Measurements from ENCODE around the gene HDDC2.

The HDDC2 gene, protein sequence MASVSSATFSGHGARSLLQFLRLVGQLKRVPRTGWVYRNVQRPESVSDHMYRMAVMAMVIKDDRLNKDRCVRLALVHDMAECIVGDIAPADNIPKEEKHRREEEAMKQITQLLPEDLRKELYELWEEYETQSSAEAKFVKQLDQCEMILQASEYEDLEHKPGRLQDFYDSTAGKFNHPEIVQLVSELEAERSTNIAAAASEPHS

DNA sequence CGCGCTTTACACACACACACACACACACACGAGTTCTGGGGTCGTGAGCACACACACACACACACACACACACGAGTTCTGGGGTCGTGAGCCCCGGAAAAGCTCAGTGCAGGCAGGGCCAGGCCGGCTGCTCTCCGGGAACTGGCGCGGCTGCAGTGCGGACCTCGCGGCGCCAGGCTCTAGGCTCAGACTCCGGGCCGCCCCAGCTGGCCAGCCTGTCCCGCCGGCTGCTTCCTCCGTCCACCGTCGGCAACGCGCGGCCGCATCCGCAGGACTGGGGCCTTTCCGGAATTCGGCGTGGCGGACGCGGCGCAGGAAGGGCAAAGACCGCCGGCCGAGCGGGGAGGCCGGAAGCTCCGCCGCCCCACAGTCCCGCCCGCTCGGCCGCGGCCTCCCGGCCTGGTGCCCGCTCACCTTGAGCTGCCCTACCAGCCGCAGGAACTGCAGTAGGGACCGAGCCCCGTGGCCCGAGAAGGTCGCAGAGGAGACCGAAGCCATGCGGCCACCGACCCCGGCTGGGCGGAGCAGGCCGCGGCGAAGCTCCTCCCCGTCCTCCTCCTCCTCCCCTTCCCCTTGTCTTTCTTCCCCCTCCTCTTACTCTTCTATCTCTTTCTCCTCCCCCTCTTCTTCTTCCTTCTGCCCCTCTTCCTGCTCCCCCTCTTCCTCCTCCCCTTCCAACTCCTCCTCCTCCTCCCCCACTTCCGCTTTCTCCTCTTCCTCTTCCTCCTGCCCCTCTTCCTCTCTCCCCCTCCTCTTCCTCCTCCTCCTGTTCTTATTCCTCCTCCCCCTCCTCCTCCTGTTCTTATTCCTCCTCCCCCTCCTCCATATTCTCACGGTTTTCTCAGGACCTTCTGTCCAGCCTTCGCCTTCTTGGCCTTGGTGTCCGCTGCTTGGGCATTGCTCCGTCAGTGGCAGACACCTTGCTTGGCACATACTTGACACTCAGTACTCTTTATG is at the start of gene HDDC2:
TSS of gene HDDC2 (minus strand) at position 533 of the 957 bp plus-strand sequence. CDS start at position 498, 35 bp downstream.
- peak; percentile 74 for DNase-seq (ENCODE audit: low read depth)
- peak within 1 kb of the TSS; percentile 76 for H3K4me3 ChIP-seq (ENCODE audit: low read length)
- TF ChIP-seq, protein P1, sequence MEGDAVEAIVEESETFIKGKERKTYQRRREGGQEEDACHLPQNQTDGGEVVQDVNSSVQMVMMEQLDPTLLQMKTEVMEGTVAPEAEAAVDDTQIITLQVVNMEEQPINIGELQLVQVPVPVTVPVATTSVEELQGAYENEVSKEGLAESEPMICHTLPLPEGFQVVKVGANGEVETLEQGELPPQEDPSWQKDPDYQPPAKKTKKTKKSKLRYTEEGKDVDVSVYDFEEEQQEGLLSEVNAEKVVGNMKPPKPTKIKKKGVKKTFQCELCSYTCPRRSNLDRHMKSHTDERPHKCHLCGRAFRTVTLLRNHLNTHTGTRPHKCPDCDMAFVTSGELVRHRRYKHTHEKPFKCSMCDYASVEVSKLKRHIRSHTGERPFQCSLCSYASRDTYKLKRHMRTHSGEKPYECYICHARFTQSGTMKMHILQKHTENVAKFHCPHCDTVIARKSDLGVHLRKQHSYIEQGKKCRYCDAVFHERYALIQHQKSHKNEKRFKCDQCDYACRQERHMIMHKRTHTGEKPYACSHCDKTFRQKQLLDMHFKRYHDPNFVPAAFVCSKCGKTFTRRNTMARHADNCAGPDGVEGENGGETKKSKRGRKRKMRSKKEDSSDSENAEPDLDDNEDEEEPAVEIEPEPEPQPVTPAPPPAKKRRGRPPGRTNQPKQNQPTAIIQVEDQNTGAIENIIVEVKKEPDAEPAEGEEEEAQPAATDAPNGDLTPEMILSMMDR (conservative IDR thresholded peaks at IDR 0.05; ENCODE audit: low read length), result no peak

DNA sequence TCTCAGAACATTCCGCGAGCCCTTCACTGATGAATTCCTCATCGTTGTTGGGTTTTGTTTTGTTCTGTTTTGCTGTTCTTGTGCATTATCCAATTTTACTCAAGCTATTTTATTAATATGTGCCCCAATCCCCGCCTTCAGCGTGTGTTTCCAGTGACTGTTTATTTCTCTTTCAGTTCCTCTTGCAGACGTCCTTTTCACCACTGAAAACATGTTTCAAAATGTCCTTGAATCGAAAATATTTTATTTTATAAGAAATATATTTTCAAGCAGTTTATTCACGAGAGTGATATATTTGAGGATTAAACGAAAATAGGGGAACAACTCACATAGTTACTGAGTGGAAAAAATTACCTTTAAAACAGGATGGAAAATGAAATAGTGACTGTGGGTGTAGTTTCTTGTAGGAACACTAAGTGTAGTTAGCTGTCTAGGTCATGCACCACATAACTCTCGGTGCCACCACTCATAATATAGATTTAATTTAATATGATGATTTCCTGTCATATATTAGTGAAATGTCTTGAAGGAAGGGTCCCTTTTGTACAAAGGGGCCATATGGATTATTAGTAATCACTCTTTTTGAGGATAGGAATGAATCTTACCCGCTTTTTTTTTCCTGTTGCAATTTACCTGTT is 45.3 kb upstream of the HDDC2 start:
- no peak for DNase-seq (ENCODE audit: low read depth)
- H3K4me3 ChIP-seq (ENCODE audit: low read length), result no peak overlapping the region
- TF ChIP-seq, protein P1 (conservative IDR thresholded peaks at IDR 0.05; ENCODE audit: low read length), result no peak

DNA sequence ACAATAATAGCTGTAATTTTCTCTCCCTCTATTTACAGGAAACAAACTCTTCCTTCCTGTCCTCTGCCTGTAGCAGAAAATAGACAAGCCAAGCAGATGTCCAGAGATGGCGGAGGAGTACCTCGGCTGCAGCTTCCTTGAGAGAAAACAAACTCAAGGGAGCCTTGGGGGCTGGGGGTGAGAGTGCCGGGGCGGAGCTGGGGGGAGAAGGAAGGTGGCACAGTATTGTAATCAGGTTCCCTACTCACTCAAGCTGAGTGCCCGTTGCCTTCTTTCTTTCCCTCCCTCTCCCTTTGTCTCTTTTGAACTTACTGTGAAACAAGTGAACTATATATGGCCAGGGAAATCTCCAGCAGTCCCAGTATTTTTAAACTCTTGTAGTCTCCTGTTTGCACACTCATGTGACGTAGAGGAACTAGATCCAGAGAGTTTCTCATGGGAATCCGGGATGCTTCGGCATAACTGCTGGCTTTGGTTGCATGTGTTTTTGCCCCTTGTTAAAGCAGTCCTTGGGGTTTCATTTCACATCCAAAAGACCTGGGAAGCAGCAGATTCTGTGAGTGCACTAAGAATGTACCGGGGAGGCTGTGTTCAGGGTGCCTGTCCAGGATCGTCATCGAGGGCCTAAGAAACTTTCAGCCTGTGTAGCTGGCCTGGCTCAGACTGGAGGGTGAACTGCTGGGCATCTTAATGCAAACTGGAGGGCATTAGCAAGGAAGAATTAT is 44.6 kb upstream of the HDDC2 start:
- no peak overlapping the region for H3K4me3 ChIP-seq (ENCODE audit: low read length)
- TF ChIP-seq, protein P1 (conservative IDR thresholded peaks at IDR 0.05; ENCODE audit: low read length), result no peak

DNA sequence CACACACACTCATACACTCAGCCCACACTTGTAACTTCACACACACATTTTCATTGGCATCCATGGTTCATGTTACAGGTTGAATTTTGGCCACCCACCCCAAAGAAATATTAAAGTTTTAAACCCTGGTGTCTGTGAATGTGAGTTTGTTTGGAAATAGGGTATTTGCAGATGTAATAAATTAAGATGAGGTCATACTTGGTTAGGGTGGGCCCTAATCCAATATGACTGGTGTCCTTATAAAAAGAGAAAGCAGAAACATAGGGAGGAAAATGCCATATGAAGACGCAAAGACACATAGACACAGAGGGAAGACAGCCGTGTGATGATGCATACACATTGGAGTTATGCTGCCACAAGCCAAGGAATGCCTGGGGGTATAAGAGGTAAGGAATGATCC is 39.7 kb upstream of the HDDC2 start:
- no peak overlapping the region for H3K4me3 ChIP-seq (ENCODE audit: low read length)
- no peak for DNase-seq (ENCODE audit: low read depth)
- TF ChIP-seq, protein P1 (conservative IDR thresholded peaks at IDR 0.05; ENCODE audit: low read length), result no peak

More for the DNA sequence above, 44.6 kb upstream of the HDDC2 start:
- no peak for DNase-seq (ENCODE audit: low read depth)

DNA sequence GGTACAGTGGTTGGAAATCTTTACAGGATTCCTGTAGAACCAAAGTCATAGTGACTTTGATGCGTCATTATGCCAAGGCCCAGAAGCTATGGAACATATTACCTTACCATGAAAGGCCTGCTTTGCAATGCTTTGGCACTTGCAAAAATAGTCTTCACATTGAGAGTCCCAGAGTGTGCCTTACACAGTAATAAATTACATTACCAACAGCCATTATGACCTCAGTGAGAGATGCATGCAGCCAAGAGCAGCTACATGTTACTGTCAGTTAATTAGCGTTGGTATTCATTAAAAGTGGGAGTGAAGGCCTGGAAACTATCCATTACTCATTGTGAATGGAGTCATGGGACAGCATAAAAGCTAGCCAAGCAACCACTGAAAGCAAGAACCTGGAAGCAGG is 39.2 kb upstream of the HDDC2 start:
- no peak overlapping the region for H3K4me3 ChIP-seq (ENCODE audit: low read length)
- TF ChIP-seq, protein P1 (conservative IDR thresholded peaks at IDR 0.05; ENCODE audit: low read length), result no peak
- DNase-seq (ENCODE audit: low read depth), result no peak

DNA sequence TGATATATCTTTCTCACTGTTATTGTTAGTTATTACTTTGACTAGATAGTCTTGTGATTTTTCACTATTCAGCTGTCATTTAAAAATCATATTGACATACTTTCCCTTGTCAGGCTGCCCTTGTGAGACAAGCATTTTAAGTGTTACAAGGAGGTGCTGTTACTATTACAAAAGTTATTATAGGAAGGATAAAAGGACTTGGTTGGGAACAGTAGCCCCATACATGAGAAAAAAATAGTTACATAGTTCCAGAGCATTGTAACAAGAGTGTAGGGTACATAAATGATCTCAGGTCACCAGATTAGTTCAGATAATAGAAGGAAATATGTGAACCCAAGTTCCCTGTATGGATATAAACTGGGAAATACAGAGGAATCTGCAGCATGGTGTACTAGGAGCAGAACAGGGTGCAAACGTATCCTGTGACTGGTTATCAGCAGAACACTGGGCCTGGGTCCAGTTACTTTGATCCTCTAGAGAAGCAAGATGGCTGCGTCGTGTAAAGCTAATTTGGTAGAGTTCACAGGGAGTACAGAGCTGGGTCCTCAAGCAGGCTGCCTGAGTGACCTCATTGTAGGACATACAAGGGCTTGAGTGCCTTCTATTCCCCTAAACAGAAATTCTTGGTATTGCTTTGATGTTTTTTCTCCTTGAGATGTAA is 38.5 kb upstream of the HDDC2 start:
- DNase-seq (ENCODE audit: low read depth), result no peak
- H3K4me3 ChIP-seq (ENCODE audit: low read length), result no peak overlapping the region
- TF ChIP-seq, protein P1 (conservative IDR thresholded peaks at IDR 0.05; ENCODE audit: low read length), result no peak

Measured in AG10803 (cell line).